GM20000 (cell line): ENCODE measurements around the gene SBF2.
"Not testable (repeated sequence)": the region's sequence is repeated elsewhere in the genome, so short reads cannot be mapped to it uniquely, and the experiment has no call there.

Experiments
- DNase-seq: peaks from one replicate; pipeline ENCODE4 v3.0.0; 2012; ENCODE audit warnings: low spot score
- TF ChIP-seq, protein P1 (sequence below): IDR thresholded peaks from 2 replicates; pipeline ENCODE4 v1.5.1; 2012; ENCODE audit warnings: mild to moderate bottlenecking, control low read depth; ENCODE audit errors: extremely low read depth, missing control alignments

SBF2 gene

DNA sequence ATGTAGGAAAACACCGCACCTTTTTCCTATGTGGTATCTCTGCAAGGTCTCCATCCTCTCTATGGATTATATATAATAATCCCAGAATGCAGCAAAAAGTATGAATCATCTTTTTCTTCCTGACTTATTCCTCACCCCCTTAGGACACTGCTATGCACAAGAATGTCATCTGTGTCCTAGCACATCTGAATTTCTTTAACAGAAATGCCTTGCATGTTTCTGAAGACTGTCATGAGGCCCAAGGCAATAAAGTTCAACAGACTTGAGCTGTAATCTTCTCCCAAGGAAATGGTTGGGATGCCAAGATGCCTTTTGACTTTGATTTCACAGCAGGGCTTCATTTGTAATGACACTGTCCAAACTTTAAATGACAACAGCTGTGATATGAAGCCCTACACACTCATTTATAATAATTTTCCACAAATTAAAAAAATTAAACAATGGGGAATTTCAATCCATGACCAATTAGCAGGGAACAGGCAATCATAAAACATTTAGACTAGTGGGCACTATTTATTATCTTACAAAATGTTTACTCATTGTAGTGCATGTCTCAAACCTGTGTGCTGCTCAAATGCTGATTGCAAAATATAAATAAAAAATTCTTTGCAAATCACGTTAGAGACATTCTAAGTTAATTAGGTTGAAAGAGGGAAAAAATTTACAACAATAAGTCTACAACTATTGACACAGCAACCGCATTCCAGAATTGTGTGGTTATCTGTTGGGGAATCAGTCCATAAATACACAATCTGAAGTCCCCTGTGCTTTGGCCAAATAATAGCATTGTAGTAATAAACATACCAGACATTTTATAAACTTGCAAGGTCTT is 387.8 kb downstream of the SBF2 start:
- DNase-seq = no peak
- TF ChIP-seq, protein P1, sequence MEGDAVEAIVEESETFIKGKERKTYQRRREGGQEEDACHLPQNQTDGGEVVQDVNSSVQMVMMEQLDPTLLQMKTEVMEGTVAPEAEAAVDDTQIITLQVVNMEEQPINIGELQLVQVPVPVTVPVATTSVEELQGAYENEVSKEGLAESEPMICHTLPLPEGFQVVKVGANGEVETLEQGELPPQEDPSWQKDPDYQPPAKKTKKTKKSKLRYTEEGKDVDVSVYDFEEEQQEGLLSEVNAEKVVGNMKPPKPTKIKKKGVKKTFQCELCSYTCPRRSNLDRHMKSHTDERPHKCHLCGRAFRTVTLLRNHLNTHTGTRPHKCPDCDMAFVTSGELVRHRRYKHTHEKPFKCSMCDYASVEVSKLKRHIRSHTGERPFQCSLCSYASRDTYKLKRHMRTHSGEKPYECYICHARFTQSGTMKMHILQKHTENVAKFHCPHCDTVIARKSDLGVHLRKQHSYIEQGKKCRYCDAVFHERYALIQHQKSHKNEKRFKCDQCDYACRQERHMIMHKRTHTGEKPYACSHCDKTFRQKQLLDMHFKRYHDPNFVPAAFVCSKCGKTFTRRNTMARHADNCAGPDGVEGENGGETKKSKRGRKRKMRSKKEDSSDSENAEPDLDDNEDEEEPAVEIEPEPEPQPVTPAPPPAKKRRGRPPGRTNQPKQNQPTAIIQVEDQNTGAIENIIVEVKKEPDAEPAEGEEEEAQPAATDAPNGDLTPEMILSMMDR = no peak

DNA sequence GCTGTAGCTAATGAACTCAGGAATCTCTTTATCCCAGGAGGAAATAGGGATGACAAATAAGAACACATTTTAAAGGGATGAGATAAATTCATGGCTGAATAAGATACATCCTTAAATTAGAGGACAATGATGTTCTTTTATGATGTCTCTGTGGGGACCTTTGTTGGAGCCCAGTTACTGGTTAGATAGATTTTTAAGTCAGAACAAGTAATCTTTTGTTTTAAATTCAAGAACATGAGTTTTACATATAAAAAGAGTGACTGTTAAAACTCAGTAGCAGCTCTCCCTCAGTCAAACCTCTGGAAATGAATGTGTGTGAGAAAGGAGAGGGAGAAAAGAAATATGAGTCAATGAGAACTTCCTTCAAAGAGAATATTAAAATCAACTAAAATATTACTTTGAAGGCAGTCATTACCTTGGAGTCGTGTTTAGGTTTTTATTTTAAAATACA is 388.5 kb downstream of the SBF2 start:
- no peak for DNase-seq
- TF ChIP-seq, protein P1 = no peak

DNA sequence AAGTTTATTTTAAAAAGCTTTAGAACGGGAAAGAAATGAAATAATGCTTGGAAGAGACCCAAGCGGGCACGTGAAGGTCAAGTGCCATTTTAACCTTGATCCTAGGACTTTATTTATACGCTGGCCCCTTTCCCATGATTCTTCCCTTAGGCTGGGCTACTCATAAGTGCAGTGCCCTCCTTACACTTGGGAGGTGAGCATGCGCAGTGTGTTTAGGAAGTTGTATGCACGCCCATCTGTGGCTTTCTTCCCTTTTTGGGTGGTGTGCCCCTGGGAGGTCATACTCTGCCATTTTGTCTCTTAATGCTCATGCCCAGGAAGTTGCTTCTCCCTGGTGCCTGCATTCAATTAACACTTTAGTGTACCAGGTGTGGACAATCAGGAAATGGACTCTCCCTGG is 390.4 kb downstream of the SBF2 start:
- TF ChIP-seq, protein P1 = no peak
- DNase-seq = no peak

DNA sequence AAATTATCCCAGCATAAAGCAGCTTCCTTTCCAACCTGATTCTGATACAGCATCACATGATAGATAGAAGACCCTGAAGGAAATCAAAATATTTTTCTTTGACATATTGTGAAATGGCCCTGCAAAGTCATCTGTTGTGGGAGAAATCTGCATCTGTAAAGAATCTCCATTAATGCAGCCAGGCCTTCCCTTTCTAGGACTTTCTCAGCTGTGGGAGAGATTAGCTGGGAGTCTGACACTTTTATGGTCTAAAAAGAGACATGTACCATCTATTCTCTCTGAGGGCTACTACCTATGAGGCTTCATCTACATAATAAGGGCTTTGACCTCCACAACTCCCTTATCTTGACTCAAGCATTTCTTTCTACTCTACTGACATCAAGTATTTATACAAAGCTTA is 392.1 kb downstream of the SBF2 start:
- TF ChIP-seq, protein P1 = no peak
- no peak for DNase-seq

DNA sequence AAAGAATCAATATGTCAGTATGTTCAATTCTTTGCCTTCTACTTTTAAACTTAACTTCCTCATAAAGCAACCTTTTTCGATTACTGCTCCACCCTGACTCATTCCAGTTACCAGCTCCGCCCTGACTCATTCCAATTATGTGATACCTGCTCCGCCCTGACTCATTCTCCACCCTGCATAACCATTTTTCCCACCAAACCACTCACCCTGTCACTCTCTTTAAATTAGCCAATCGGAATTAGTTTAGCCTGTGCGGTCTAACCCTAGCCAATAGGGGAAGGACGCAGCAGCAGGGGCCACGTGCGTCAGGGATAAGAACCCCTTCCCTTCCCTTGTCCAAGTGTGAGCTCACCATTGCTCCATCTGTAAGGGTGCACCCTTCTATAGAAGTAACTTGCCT is 393.8 kb downstream of the SBF2 start:
- DNase-seq = not testable (repeated sequence)

DNA sequence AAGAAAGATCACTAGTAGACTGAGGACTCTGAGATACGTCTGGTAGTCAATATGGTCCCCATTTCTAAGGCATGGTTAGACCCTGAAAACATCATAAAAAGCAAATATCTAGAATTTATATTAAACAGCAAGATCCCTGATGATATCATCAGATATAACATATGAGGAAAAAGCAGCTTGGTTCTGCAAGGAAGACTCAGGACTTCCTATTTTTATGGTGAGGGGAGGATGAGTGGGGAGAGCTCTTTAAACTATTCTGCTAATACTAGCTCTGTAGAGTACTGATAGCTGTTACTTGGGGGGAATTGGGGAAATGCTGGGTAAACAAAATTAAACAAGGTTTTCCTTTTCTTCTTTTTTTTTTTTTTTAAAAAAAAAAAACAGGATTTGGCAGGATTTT is 394.3 kb downstream of the SBF2 start:
- no peak for DNase-seq
- TF ChIP-seq, protein P1 = no peak

DNA sequence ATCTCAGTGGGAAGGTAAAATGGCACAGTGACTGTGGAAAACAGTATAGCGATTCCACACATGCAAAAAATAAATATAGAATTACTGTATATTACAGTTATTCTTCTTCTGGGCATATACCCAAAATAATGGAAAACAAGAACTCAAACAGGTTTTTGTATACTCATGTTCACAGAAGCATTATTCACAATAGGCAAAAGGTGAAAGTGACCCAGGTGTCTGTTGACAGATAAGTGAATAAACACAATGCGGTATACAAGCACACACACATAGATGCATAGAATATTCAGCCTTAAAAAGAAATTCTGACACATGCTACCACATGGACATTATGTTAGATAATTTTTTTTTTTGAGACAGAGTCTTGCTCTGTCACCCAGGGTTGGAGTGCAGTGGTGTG is 397.1 kb downstream of the SBF2 start:
- TF ChIP-seq, protein P1 = no peak
- no peak for DNase-seq

DNA sequence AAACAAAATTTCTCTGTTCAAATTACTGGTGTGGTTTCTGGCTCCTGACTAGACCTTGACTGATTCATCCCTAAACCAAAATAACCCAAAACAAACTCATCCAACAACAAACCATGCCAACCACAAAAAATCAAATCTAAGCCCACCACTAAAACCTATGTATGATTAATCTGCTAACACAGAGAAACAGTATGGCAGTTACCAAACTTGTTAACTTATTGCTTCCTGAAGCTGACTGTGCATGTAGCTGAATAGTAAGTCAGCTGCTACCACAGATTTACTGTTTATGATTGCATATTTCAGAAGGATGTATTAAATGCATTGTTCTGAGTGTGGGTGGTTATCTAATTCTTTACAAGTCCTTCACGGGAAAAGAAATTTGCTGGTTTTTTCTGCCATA is 399.0 kb downstream of the SBF2 start:
- no peak for DNase-seq
- TF ChIP-seq, protein P1 = no peak
